Mesendoderm (in vitro differentiated cells): ENCODE data around the gene KLK15.

Source experiments
- DNase-seq: peaks from one replicate; pipeline ENCODE4 v3.0.0; 2013
- H2AK5ac ChIP-seq: 2 replicates; pipeline ENCODE4 v1.6.1; 2013; ENCODE audit warnings: low read length, inconsistent platforms
- H2BK120ac ChIP-seq: 2 replicates; pipeline ENCODE4 v1.6.1; 2013; ENCODE audit warnings: low read depth, mild to moderate bottlenecking, low read length, moderate library complexity, mixed read lengths
- H2BK15ac ChIP-seq: replicated peaks from 2 replicates; pipeline ENCODE4 v1.6.1; 2013; ENCODE audit warnings: low read depth, mild to moderate bottlenecking, moderate library complexity
- H2BK5ac ChIP-seq: 2 replicates; pipeline ENCODE4 v1.6.1; 2013; ENCODE audit warnings: low read length, inconsistent platforms
- H3K18ac ChIP-seq: 2 replicates; pipeline ENCODE4 v1.6.1; 2013; ENCODE audit warnings: mild to moderate bottlenecking, low read length, mixed read lengths
- H3K23ac ChIP-seq: one replicate; pipeline ENCODE4 v1.6.1; 2013; ENCODE audit warnings: low read length
- H3K27ac ChIP-seq: 2 replicates; pipeline ENCODE4 v1.5.1; 2013; ENCODE audit warnings: low read depth, mild to moderate bottlenecking, inconsistent platforms, low read length, moderate library complexity
- H3K27me3 ChIP-seq: 2 replicates; pipeline ENCODE4 v1.6.1; 2013; ENCODE audit warnings: low read length, control low read depth, mild to moderate bottlenecking, inconsistent platforms; ENCODE audit not compliant: insufficient read depth, poor library complexity
- H3K36me3 ChIP-seq: 2 replicates; pipeline ENCODE4 v1.6.1; 2013; ENCODE audit warnings: low read length, inconsistent platforms; ENCODE audit not compliant: control insufficient read depth, insufficient read depth
- H3K4ac ChIP-seq: one replicate; pipeline ENCODE4 v1.6.1; 2013; ENCODE audit warnings: low read depth, mild to moderate bottlenecking, low read length, moderate library complexity
- H3K4me1 ChIP-seq: 2 replicates; pipeline ENCODE4 v1.6.1; 2013; ENCODE audit warnings: low read depth, low read length, inconsistent platforms; ENCODE audit not compliant: control insufficient read depth
- H3K4me2 ChIP-seq: 2 replicates; pipeline ENCODE4 v1.6.1; 2013; ENCODE audit warnings: low read length
- H3K4me3 ChIP-seq: 2 replicates; pipeline ENCODE4 v1.5.1; 2013; ENCODE audit warnings: mild to moderate bottlenecking, low read length
- H3K56ac ChIP-seq: one replicate; pipeline ENCODE4 v1.6.1; 2013; ENCODE audit warnings: low read length
- H3K79me1 ChIP-seq: 2 replicates; pipeline ENCODE4 v1.6.1; 2013; ENCODE audit warnings: low read length, inconsistent platforms
- H3K79me2 ChIP-seq: 2 replicates; pipeline ENCODE4 v1.6.1; 2013; ENCODE audit warnings: mild to moderate bottlenecking, low read length; ENCODE audit not compliant: control insufficient read depth, insufficient read depth
- H3K9ac ChIP-seq: 2 replicates; pipeline ENCODE4 v1.6.1; 2013; ENCODE audit warnings: low read length, inconsistent platforms
- H4K5ac ChIP-seq: one replicate; pipeline ENCODE4 v1.6.1; 2013; ENCODE audit warnings: low read length
- H4K8ac ChIP-seq: one replicate; pipeline ENCODE4 v1.6.1; 2013; ENCODE audit warnings: low read depth, mild to moderate bottlenecking, control low read depth, low read length, moderate library complexity
- WGBS: extraction: QIAGEN DNeasy Blood & Tissue Kit; methylation state at CpG from one replicate; pipeline ENCODE4 v1.1.7; 2013; ENCODE audit warnings: low lambda C conversion rate, missing lambda C conversion rate; ENCODE audit not compliant: insufficient coverage; ENCODE audit errors: extremely low coverage; 5-methylcytosine and 5-hydroxymethylcytosine counted together

KLK15 gene

GRCh38 chr19:50823389-50824042 lies 9.9 kb downstream of the KLK15 start, which contains the start of gene KLK1:
Gene KLK1 (minus strand): TSS chr19:50823787. CDS start chr19:50823748, 39 bp downstream.
- H3K79me2 ChIP-seq = no peaks in the 10 kb centered on the region
- H3K27me3 ChIP-seq = peaks cover 6% of the 10 kb centered on the region
- H3K4me2 ChIP-seq = no peak within 1 kb of the TSS
- H4K8ac ChIP-seq = no peak within 1 kb of the TSS
- no peak within 1 kb of the TSS for H3K9ac ChIP-seq
- no peak within 1 kb of the TSS for H3K18ac ChIP-seq
- no peaks in the 10 kb centered on the region for H3K79me1 ChIP-seq
- no peaks in the 10 kb centered on the region for H3K36me3 ChIP-seq
- no peak within 1 kb of the TSS for H3K56ac ChIP-seq
- no peak within 1 kb of the TSS for H2AK5ac ChIP-seq
- H3K4ac ChIP-seq = no peak within 1 kb of the TSS
- no peak within 1 kb of the TSS for H4K5ac ChIP-seq
- no peak within 1 kb of the TSS for H3K23ac ChIP-seq
- no peak within 1 kb of the TSS for H2BK120ac ChIP-seq
- no peak within 1 kb of the TSS for H2BK15ac ChIP-seq
- peaks cover 2% of the 10 kb centered on the region for H3K4me1 ChIP-seq
- DNase-seq = no peak
- no peak within 1 kb of the TSS for H3K4me3 ChIP-seq
- no CpG with 5 or more reads among the region's 14 CpGs for WGBS
- no peak within 1 kb of the TSS for H2BK5ac ChIP-seq
- H3K27ac ChIP-seq = no peak within 1 kb of the TSS

DNA sequence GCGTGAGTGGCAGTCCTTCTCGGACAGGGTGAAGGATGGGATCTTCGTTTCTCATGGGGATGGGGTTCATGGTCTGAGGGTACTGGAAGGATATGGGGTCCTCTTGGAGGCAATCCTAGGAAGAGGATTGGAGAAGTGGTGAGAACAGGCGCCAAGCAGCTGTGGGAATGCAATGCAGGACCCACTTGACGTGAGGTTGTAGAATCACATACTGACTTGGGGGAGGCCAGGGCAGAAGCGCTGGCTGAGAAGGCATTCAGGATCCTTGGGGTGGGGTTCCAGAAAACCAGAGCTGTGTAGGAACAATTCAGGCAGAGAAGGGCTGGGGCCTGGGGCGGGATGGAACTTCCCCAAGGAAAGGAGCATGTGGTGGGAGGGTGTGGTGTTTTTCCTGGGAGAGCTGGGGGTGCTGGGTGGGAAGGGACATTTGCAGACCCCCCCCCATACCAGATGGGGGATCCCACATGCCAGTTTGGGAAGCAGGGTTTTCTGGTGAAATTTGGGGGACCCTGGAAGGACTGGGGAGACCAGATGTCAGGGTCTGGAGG lies 10.6 kb downstream of the KLK15 start:
- Histone ChIP-seq H4K5ac (no peak overlapping the region), H3K27ac (no peak overlapping the region), H3K27me3 (peaks cover 6% of the 10 kb centered on the region), H3K4ac (no peak overlapping the region), H3K4me3 (no peak overlapping the region), H3K56ac (no peak overlapping the region), H2BK5ac (no peak overlapping the region), H4K8ac (no peak overlapping the region), H3K9ac (no peak overlapping the region), H3K18ac (no peak overlapping the region), H3K36me3 (no peaks in the 10 kb centered on the region), H3K4me1 (peaks cover 2% of the 10 kb centered on the region), H3K79me1 (no peaks in the 10 kb centered on the region), H2BK15ac (no peak overlapping the region), H2BK120ac (no peak overlapping the region), H3K23ac (no peak overlapping the region), H3K79me2 (no peaks in the 10 kb centered on the region), H3K4me2 (no peak overlapping the region), H2AK5ac (no peak overlapping the region)
- DNase-seq = no peak
- no CpG with 5 or more reads among the region's 7 CpGs for WGBS

DNA sequence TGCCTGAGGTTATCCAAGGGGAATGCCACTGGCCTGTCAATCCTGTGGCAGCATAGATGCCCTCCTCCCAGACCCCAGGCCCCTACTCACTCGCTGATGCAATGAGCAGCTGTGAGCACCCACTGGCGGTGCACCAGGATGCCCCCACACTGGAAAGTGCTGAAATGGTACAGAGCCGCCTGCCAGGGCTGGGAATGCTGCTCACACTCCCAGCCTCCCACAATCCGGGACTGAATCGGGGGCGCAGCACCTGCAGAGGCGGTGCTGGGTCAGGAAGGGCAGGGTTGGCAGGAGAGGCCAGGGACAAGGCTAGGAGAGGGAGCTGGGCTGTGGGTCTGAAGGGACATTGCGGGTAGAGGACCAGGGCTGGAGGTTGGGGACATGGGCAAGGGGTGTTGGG lies 11.8 kb downstream of the KLK15 start:
- Histone ChIP-seq H2BK120ac (no peak overlapping the region), H3K18ac (no peak overlapping the region), H3K4ac (no peak overlapping the region), H3K27ac (no peak overlapping the region), H3K79me2 (no peaks in the 10 kb centered on the region), H3K9ac (no peak overlapping the region), H2BK5ac (no peak overlapping the region), H4K5ac (no peak overlapping the region), H3K23ac (peak overlapping the region; percentile 9), H3K4me1 (peaks cover 2% of the 10 kb centered on the region), H3K4me2 (no peak overlapping the region), H3K36me3 (no peaks in the 10 kb centered on the region), H2AK5ac (no peak overlapping the region), H3K56ac (peak overlapping the region; percentile 15), H3K4me3 (no peak overlapping the region), H4K8ac (no peak overlapping the region), H2BK15ac (no peak overlapping the region), H3K79me1 (no peaks in the 10 kb centered on the region), H3K27me3 (peaks cover 6% of the 10 kb centered on the region)
- DNase-seq = no peak
- WGBS = no CpG with 5 or more reads among the region's 8 CpGs

DNA sequence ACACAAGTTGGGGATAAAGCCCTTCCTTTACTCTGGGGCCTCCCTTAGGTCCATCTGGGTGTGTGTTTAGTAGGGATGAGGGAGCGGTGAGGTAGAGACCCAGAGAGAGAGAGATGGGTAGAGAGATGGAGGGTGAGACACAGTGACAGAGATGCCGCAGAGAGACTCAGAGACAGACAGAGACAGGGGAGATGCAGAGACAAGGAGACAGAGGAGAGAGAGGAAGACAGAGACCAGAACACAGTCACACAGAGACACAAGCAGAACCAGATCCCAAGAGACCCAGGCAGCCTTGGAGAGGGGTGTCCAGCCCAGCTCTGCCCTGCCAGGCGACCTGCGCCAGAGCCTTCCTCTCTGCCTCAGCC lies 12.1 kb downstream of the KLK15 start:
- WGBS = no CpG with 5 or more reads among the region's 4 CpGs
- no peak overlapping the region for H2BK120ac ChIP-seq
- H3K79me2 ChIP-seq = no peaks in the 10 kb centered on the region
- H4K5ac ChIP-seq = no peak overlapping the region
- no peak for DNase-seq
- H2BK5ac ChIP-seq = no peak overlapping the region
- peak overlapping the region; percentile 15 for H3K56ac ChIP-seq
- H3K4ac ChIP-seq = no peak overlapping the region
- no peak overlapping the region for H2BK15ac ChIP-seq
- no peak overlapping the region for H3K4me3 ChIP-seq
- no peak overlapping the region for H3K27ac ChIP-seq
- no peaks in the 10 kb centered on the region for H3K36me3 ChIP-seq
- H2AK5ac ChIP-seq = no peak overlapping the region
- no peak overlapping the region for H3K18ac ChIP-seq
- H4K8ac ChIP-seq = no peak overlapping the region
- peak overlapping the region; percentile 9 for H3K23ac ChIP-seq
- H3K27me3 ChIP-seq = peaks cover 6% of the 10 kb centered on the region
- peaks cover 2% of the 10 kb centered on the region for H3K4me1 ChIP-seq
- H3K79me1 ChIP-seq = no peaks in the 10 kb centered on the region
- no peak overlapping the region for H3K4me2 ChIP-seq
- no peak overlapping the region for H3K9ac ChIP-seq

DNA sequence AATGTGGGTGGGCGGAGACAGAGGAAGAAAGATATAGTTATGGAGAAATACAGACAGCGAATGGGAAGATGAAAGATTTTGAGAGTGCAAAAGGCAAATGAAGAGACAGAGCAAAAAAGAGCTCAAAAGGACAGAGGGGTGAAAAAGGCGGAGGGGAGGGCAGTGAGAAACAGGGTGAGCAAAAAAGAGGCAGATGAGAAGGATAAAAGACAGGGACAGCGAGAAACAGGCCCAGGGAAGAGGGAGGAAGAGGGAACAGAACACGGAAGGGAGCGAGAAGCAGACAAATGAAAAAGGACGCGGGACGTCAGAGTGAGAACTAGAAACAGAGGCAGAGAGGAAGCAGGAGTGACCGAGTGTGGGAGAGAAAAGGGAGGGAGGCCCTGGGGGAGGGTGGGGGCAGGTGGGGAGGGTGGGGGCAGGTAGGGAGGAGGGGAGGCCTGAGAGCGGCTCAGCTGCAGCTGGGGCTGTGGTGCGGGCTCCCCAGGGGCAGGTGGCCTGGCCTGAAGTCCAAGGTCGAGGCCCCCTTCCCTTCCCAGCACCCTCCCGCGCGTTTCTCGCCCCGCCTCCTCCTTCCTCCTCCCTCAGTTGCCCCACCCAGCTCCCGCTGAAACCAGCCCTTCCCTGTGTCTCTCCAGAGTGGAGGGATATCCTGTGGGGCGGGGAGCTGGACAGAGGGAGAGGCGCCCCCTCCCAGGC lies 12.7 kb downstream of the KLK15 start:
- no peak overlapping the region for H3K23ac ChIP-seq
- H4K5ac ChIP-seq = no peak overlapping the region
- H3K4me1 ChIP-seq = peaks cover 2% of the 10 kb centered on the region
- H4K8ac ChIP-seq = no peak overlapping the region
- no peak overlapping the region for H3K27ac ChIP-seq
- peak overlapping the region; percentile 43 for H3K9ac ChIP-seq
- peak overlapping the region; percentile 58 for H3K56ac ChIP-seq
- H3K4me3 ChIP-seq = no peak overlapping the region
- no CpG with 5 or more reads among the region's 21 CpGs for WGBS
- H2BK15ac ChIP-seq = no peak overlapping the region
- H3K4me2 ChIP-seq = peak overlapping the region; percentile 45
- no peak overlapping the region for H2BK5ac ChIP-seq
- H3K36me3 ChIP-seq = no peaks in the 10 kb centered on the region
- H3K27me3 ChIP-seq = peaks cover 6% of the 10 kb centered on the region
- H2AK5ac ChIP-seq = no peak overlapping the region
- H3K18ac ChIP-seq = no peak overlapping the region
- no peaks in the 10 kb centered on the region for H3K79me1 ChIP-seq
- DNase-seq = no peak
- H2BK120ac ChIP-seq = no peak overlapping the region
- H3K79me2 ChIP-seq = no peaks in the 10 kb centered on the region
- H3K4ac ChIP-seq = no peak overlapping the region
